Omental fat pad (tissue), 4 donors: ENCODE results near the gene CNTN4. TPM values are rescaled to one million over a fixed set of nuclear protein-coding genes. Genes with fewer than 3 reads are reported as not detected.

Experiments used
- ATAC-seq: fragments of 150-250 bp; one replicate; pipeline ENCODE4 v1.9.1; 2016; ENCODE audit warnings: mild to moderate bottlenecking, moderate library complexity; ENCODE audit not compliant: low FRiP score
- DNase-seq: peaks from one replicate; pipeline ENCODE4 v3.0.0-alpha.2; 2019; ENCODE audit warnings: low spot score
- CTCF ChIP-seq, 3 donors: fragments of 450-650 bp; IDR thresholded peaks; one replicate each; pipeline ENCODE4 v1.5.1; 2016 to 2017; ENCODE audit warnings: antibody characterized with exemption in 3 of 3, mild to moderate bottlenecking in 3 of 3, moderate library complexity in 2 of 3
- total RNA-seq, 4 donors: library from RNA; depleted of rRNA; stranded (reverse); fragments of >200 nt; gene quantifications; one replicate each; pipeline ENCODE4 v1.1.0, GENCODE V29; 2016

The CNTN4 gene
- total RNA-seq, 4 donors from 2014 or later, result 2.6 to 9.5 (median 7.2) TPM

- no peak for TF ChIP-seq CTCF (IDR thresholded peaks at IDR 0.05)
- DNase-seq, result no peak
- ATAC-seq, result no peak
These were observed 822.8 kb downstream of the CNTN4 start for GRCh38 chr3:2921452-2921851.

- no peak for TF ChIP-seq CTCF (IDR thresholded peaks at IDR 0.05)
- DNase-seq, result no peak
- peak; percentile 68 for ATAC-seq
These were observed 823.2 kb downstream of the CNTN4 start for GRCh38 chr3:2921903-2922302.

DNA sequence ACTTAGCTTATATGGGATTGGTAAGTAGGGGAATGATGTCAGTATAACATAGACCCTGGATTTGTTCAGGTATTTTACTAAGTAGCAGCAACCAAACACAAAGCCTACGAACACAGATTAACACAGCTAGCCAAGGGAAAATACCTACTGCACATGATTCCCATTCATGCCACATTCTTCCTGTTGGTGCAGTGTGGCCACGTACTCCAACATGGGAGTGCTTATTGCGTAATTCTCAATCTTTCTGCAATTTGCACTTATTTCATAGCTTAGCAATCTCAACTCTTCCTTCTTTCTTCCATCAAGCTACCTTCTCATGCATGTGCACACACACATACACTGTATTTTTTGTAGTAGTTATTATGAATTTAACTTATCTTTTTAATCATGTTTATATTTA lies 824.7 kb downstream of the CNTN4 start:
- no peak for TF ChIP-seq CTCF (IDR thresholded peaks at IDR 0.05)
- DNase-seq (no peak), ATAC-seq (no peak)

GRCh38 chr3:2927259-2927658 lies 828.6 kb downstream of the CNTN4 start:
- no peak for ATAC-seq
- no peak for DNase-seq
- TF ChIP-seq CTCF (IDR thresholded peaks at IDR 0.05), result no peak

GRCh38 chr3:2929574-2929973 lies 830.9 kb downstream of the CNTN4 start:
- no peak for ATAC-seq
- TF ChIP-seq CTCF (IDR thresholded peaks at IDR 0.05), result no peak
- DNase-seq, result no peak

- TF ChIP-seq CTCF (IDR thresholded peaks at IDR 0.05), result no peak
- DNase-seq (no peak), ATAC-seq (no peak)
These were observed 832.6 kb downstream of the CNTN4 start for GRCh38 chr3:2931265-2931664.

DNA sequence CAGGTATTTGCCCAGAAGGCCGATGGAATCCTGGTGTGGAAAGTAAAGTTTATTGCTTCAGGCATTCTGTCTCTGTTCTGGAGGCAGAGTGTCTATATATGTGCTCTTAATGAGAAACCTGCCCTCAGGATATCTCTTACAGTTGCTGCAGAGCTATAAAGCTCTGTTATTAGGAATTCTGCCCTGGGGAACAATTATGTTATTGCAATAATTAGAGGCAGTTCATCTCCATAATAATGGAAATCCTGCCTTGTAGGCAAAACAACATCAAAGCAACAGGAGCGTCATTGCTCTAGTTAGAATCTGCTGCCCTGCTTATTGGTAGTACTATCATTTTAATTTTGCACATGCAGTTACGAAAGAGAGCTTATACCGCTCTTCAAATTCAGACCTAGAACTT lies 835.9 kb downstream of the CNTN4 start:
- DNase-seq (no peak), ATAC-seq (no peak)
- no peak for TF ChIP-seq CTCF (IDR thresholded peaks at IDR 0.05)
